ENCODE measurements around the gene BRINP1.
"Not testable (repeated sequence)": the region's sequence is repeated elsewhere in the genome, so short reads cannot be mapped to it uniquely, and the experiment has no call there.

Gene BRINP1

GRCh38 chr9:119184265-119184936 is 184.8 kb downstream of the BRINP1 start:
- no peak for DNase-seq

GRCh38 chr9:119181561-119181960 is 187.7 kb downstream of the BRINP1 start:
- no peak for DNase-seq

DNA sequence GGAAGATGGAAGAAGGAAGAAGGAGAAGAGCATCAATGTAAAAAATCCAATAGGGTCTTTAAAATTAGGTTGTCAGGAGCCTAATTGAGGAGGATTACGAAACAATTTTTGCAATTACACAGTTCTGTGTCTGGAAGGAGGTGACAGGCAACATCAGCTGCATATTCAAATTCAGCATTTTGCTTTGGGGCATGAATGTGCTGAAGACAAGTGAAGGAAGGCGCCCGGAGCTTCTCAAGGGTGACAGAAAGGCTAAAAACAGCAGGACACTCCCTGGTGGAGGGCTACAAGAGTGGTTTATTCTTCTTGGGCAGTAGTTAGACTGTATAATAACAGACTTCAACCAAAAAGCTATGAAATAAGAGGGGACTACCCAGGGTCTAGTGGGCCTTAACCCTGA is 188.3 kb downstream of the BRINP1 start:
- no peak for DNase-seq

DNA sequence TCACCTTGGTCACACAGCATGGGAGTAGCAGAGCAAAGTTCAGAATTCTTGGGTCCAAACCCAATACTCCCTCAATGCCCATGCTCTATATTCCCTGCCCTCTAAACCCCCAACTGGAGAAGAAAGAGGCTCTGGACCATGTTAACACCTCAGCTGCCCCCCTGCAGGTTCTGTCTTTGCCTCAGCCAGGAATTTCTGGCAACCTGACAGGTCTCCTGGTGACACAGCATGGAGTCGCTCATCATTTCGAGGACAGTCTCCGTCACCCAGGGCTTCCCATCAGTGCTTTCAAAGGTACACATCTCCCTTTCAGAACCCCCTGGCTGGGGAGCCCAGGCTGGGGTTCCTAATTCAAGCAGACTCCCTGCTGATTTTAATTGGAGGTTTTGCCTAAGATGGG is 189.5 kb downstream of the BRINP1 start:
- no peak for DNase-seq

- DNase-seq, result no peak
Observed at GRCh38 chr9:119177196-119177595, 192.0 kb downstream of the BRINP1 start.

- DNase-seq, result no peak
Observed at GRCh38 chr9:119175581-119175980, 193.7 kb downstream of the BRINP1 start.

DNA sequence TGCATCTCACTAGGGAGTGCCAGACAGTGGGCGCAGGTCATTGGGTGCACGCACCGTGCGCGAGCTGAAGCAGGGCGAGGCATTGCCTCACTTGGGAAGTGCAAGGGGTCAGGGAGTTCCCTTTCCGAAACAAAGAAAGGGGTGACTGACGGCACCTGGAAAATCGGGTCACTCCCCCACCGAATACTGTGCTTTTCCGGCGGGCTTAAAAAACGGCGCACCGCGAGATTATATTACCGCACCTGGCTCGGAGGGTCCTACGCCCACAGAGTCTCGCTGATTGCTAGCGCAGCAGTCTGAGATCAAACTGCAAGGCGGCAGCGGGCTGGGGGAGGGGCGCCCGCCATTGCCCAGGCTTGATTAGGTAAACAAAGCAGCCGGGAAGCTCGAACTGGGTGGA is 200.0 kb downstream of the BRINP1 start:
- DNase-seq, result not testable (repeated sequence)

- DNase-seq, result no peak
Observed at GRCh38 chr9:119167876-119168275, 201.4 kb downstream of the BRINP1 start.

DNA sequence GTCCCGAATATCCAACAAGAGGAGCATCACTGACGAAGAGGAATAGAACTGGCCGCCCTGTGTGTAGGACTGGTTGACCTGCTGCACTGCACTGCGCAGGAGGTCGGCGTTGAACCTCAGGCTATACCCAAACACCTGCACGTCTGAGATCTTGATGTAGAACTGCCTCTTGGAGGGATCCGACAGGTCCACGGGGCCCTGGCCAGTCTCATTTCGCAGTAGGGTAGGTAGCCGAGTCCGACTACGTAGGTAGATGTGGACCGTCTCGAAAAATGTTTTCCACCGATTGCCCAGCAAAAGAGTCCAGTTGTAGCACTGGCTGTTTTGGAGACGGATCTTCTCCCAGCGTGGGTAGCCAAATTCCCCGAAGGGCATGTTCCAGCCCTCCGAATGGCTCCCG is 202.0 kb downstream of the BRINP1 start:
- no peak for DNase-seq

DNA sequence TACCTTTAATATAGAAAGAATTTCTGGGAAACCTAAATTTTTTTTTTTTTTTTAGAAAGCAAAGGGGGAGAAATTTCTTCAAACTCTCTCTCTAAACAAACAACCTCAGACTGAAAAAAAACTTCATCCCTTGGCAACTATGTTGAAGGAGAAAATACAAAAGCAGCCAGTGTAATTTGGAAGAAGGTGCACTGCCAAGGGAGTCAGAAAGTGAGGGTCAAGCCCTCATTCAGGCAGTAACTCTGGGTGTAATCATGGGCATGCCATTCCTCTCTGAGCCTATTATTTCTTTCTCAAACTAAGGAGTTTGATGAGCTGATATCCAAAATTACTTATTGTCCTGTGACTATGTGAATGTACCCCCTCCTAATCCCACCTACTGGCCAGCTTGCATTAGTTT is 203.1 kb downstream of the BRINP1 start:
- DNase-seq, result no peak

- DNase-seq, result no peak
Observed at GRCh38 chr9:119165131-119165530, 204.1 kb downstream of the BRINP1 start.

DNA sequence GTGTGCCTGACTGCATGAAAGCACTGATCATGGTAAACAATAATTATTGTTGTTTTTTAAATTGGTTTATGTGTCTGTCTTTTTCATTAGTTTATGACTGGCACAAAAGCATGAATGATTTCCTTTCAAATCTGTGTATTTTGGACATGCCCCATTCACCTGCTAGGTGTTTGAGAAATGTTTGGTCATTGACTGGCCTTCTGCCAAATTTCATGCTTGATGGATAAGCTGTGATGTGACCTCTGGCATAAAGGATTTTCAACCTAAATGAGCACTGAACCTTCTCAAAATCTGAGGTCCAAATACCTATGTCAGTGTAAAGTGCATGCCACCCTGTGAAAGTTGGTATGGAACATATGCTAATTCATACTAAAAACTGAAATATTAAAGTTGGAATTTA is 204.5 kb downstream of the BRINP1 start:
- no peak for DNase-seq

GRCh38 chr9:119160551-119160950 is 208.7 kb downstream of the BRINP1 start:
- DNase-seq, result no peak

DNA sequence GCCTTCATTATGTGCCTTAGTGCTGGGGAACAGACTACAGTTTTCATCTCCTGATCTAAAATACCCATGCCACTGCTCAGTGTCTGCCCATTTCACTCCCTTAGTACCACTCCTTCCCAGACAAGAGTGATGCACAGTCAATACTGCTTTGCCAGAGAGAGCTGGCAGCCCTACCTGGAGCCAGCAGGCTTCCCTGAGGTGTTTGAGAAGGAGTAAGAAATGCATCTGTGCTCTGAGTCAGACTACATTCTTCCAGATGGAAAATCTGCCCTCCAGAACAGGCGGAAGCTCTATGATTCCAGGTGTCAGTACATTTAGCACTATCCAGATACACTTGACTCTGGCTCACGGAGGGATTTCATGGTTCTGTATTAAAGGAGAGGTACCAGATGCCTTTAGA is 209.8 kb downstream of the BRINP1 start:
- DNase-seq, result no peak

- DNase-seq, result no peak
Observed at GRCh38 chr9:119157196-119157595, 212.0 kb downstream of the BRINP1 start.

DNA sequence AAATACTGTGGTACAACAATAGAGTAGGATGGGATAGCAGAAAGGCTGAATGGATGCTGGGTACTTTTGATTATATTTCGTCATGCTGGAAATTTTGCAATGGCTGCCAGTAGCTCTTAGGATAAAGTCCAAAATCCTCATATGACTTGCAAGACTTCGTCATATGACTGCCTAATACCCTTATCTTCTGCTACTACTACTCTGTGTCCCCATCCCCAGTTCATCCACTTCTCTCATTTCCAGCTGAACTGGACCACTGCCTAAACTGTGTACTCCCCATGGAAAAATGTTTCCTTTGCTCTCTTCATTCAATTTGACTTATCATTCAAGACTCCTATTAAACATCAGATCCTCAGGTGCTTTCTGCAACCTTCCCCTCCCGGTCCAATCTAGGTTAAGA is 212.9 kb downstream of the BRINP1 start:
- DNase-seq, result no peak

GRCh38 chr9:119154527-119154926 is 214.7 kb downstream of the BRINP1 start:
- no peak for DNase-seq

DNA sequence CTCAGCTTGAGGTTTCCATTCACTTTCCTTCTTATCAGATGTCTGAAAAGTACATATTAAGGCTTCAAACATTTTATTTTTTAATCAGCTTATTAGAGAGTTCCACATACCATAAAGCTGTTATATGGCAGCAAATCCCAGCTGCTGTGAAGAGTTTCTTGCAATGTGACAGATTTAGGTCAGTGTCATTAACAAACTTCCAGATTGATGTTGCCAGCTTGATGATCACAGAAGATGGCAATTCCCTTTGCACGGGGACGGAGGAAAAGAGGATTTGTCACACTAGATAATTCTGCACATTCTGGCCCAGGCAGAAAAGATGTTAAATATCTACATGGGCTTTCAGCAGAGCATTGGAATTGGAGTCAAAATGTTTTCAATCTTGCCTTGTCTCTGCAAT is 215.8 kb downstream of the BRINP1 start:
- DNase-seq, result no peak

GRCh38 chr9:119148855-119149254 is 220.4 kb downstream of the BRINP1 start:
- DNase-seq, result no peak

DNA sequence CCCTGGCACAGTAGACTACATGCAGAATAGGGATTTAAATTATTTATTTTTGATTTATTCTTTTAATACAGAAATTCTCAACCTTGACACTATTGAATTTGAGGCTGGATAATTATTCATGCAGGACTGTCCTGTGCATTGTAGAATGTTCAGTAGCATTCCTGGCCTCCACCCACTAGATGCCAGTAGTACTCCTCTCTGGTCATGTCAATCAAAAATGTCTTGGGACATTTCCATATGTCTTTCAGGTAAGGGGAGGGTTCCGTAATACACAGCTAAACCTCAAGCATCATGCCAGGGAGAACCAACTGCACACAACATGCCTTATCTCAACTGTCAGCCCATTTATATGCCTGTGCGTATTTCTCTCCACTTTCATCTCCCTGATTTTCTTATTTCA is 231.8 kb downstream of the BRINP1 start:
- no peak for DNase-seq

GRCh38 chr9:119126040-119126439 is 243.2 kb downstream of the BRINP1 start:
- DNase-seq, result no peak

DNA sequence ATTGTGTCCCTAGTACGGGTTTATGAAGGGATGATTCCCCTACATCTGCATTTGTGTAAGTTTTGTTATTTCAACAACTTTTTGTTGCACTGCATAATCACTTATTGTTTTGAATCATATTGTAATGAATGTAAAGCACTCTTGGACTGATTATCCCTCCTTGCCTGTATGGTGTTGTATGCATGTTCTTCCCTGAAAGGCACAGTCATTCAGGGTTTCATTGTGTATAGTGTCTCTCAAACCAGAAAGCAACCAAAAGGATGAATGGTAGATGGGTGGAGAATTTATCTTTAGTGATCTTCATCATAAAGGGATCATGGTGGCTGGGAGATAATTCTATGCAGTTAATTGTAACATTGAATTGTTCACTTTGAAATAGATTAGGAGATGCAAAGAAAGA is 247.3 kb downstream of the BRINP1 start:
- DNase-seq, result no peak

- DNase-seq, result no peak
Observed at GRCh38 chr9:119117409-119117808, 251.8 kb downstream of the BRINP1 start.

Data from CD4-positive, alpha-beta T cell treated with Interferon gamma for 1 hour (primary cell).